SKM-1 treated with dmso at 0.1 percent for 144 hours (cell line): ENCODE data around the gene NOVA1.
A peak's percentile ranks its signal among the peaks of the same experiment; 100 is the strongest.
"Not testable (repeated sequence)": the region's sequence is repeated elsewhere in the genome, so short reads cannot be mapped to it uniquely, and the experiment has no call there.

Experiments used
- DNase-seq: peaks from one replicate; lab custom pipeline; 2025; ENCODE audit not compliant: unreplicated experiment; lab: John Stamatoyannopoulos, UW

NOVA1 gene, protein sequence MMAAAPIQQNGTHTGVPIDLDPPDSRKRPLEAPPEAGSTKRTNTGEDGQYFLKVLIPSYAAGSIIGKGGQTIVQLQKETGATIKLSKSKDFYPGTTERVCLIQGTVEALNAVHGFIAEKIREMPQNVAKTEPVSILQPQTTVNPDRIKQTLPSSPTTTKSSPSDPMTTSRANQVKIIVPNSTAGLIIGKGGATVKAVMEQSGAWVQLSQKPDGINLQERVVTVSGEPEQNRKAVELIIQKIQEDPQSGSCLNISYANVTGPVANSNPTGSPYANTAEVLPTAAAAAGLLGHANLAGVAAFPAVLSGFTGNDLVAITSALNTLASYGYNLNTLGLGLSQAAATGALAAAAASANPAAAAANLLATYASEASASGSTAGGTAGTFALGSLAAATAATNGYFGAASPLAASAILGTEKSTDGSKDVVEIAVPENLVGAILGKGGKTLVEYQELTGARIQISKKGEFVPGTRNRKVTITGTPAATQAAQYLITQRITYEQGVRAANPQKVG

DNA sequence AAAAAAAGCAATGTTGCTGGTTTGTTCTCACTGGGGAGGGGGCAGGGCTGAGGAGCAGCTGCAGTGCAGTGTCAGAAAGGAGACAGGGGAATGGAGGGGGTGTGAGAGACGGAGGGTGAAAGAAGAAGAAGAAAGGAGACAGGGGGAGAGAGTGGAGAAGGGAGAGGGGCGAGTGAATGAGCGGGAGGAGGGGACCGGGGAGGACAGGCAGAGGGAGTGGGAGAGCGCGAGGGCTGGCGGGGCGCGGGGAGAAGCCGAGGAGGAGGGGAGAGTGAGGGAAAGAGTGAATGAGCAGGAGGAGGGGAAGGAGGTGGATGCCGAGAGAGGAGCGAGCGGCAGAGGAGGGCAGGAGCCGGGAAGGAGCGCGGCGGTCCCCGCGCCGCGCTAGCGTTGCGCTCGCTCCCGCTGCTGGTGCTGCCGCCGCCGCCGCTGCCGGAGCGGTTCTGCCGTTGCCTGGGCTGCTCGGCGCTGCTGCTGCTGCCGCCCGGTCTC is at the start of gene NOVA1:
Gene NOVA1 (minus strand): TSS at position 445 of the 492 bp plus-strand sequence. CDS start 597 bp downstream, outside the sequence.
- no peak for DNase-seq

DNA sequence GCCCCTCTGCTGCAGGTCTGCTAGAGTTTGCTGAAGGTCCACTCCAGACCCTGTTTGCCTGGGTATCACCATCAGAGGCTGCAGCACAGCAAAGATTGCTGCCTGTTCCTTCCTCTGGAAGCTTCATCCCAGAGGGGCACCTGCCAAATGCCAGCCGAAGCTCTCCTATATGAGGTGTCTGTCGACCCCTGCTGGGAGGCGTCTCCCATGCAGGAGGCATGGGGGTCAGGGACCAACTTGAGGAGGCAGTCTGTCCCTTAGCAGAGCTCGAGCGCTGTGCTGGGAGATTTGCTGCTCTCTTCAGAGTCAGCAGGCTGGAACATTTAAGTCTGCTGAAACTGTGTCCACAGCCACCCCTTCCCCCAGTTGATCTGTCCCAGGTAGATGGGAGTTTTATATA is 47.2 kb upstream of the NOVA1 start:
- not testable (repeated sequence) for DNase-seq

DNA sequence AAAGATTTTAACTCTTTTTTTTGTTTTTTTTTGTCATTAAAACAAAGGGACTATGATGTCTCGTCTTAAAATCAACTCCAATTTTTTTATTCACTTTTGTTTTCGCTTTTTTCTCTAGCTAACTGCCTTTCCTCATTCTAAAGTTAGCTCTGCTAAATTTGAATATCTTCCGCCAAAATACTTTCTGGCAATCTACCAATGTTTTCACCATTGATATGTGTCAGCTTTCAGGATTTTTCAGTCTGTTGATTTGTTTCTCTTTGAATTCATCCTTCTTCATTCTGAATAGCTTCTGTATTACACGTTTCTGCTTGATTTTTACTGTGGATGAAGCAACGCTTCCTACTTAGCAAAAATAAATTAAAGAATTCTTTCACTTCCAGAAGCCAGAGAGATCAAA is 38.7 kb upstream of the NOVA1 start:
- no peak for DNase-seq

DNA sequence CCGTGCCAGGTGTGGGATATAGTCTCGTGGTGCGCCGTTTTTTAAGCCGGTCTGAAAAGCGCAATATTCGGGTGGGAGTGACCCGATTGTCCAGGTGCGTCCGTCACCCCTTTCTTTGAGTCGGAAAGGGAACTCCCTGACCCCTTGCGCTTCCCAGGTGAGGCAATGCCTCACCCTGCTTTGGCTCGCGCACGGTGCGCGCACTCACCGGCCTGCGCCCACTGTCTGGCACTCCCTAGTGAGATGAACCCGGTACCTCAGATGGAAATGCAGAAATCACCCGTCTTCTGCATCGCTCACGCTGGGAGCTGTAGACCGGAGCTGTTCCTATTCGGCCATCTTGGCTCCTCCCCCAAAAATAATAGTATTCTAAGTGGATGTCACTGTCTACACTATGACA is 37.1 kb upstream of the NOVA1 start:
- DNase-seq = not testable (repeated sequence)

DNA sequence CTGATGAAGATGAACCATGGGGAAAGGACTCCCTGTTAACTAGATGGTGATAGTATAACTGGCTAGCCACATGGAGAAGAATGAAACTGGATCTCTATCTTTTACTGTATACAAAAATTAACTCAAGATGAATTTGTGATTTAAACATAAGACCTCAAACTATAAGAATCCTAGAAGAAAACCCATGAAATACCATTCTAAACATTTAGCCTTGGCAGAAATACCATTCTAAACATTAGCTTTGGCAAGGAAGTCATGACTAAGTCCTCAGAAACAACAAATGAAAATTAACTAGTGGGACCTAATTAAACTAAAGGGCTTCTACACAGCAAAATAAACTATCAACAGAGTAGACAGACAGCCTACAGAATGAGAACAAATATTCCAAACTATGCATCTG is 28.4 kb upstream of the NOVA1 start:
- no peak for DNase-seq

DNA sequence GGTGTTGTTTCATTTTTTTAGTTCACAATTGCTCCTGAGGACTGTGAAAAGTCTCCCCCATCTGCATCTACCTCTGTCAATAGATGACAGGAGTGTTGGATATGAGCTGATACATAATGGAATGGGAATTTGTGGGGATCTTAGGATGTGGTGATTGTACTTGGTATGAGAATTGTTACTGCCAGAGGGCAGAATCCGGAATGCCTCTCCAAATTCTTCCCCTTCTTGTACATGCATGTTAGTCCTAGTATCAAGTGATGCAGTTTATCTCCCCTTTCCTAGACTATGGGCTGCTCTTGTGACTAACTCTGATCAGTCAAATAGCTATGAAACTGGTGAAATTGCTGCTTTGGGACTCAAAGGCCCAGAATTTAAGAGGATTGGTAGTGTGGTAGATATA is 24.8 kb upstream of the NOVA1 start:
- no peak for DNase-seq

DNA sequence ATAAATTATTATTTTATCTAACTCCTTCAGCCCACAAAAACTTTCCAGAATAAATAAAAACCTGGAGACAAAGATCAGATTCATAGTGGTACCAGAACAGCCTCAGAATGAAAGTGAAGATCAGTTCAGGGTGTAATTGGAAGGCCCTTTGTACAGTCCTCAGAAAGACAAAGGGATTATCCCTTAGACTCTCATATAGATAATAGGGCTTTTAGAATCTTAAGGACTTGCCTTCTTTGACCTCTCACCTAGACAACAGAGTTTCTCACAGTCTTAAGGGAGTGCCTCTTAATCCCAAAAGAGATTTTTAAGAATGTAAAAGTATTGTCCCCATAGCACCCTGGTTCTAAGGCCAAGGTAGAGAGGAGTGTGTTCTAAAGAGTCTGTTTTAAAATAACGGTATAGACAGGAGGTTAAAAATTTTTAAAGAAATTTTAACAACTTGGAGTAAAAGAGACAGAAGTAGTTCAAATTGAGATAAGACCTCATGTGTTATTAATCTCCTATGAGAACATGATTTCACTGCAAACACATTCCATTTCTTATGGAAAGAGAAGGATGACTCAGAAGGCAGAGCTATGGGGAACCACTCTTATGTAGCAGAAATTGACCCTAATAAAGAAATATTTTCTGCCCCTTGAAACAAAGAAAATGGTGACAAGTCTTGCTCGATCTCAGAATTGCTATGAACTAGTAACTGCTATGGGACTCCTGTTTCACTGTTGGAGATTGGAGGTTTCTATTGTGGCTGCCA is 24.2 kb upstream of the NOVA1 start:
- no peak for DNase-seq

DNA sequence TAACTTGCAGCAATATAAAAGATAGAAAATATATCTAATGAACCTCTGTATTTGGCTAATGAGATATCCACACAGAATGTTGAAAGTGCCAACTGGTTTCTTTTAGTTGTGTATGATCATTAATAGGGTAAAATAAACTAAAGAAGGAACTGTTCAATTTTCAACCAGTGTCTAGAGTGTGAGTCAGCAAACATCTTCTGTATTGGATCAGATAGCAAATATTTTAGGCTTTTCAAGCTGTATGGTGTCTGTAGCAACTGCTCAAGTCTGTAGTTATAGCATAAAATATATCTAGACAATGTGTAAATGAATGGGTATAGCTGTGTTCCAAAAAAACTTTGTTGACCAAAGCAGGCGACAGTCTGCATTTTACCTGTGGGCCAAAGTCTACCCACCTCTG is 23.5 kb upstream of the NOVA1 start:
- no peak for DNase-seq

DNA sequence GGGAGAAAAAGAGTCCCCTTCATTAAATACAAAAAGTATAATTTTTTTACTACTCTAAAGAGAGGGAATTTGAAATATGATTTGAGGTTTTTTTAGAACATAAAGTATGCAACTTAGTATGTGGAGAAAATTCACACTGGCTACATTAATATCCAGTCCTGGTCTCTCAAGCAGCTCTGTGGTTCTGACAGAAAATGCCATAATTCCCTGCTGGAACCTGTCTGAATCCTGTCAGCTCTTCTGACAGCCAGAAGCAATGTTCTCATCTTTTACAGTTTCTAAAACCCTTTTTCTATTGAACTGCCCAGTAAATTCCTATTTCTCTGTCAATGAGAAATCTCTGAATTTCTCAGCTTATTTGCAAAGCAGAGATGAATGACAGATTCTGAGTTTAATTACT is 13.4 kb upstream of the NOVA1 start:
- DNase-seq = no peak

DNA sequence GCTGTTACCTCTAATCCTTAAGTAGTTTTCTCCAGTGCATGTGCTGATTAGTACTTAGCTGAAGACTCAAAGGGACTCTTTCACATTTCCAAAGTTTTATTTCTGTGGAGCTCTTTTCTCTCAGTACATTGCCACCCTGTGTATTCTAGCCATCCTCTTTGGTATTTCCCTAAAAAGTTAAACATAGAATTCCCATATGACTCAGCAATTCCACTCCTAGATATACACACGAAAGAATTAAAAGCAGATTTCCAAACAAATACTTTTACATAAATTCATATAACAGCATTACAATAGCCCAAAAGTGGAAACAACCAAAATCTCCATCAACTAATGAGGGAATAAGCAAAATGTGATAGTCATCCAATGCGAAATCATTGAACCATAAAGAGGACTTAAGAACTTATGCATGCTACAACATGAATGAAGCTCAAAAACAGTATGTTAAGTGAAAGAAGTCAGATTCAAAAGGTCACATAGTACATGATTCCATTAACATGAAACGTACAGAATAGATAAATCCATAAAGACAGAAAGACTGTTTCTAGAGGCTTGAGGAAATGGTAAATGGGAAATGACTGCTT is 9.0 kb upstream of the NOVA1 start:
- no peak for DNase-seq

DNA sequence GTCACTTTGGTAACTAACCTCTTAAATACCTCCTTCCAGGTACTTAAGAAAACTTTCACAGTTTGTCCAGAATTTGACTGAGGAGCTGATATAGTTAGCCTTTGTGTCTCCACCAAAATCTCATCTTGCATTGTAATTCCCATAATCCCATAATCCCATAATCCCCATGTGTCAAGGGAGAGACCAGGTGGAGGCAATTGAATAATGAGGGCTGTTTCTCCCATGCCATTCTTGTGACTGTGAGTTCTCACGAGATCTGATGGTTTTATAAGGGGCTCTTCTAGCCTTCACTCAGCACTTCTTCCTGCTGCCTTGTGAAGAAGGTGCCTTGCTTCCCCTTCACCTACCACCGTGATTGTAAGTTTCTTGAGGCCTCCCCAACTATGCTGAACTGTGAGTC is 7.8 kb upstream of the NOVA1 start:
- no peak for DNase-seq

DNA sequence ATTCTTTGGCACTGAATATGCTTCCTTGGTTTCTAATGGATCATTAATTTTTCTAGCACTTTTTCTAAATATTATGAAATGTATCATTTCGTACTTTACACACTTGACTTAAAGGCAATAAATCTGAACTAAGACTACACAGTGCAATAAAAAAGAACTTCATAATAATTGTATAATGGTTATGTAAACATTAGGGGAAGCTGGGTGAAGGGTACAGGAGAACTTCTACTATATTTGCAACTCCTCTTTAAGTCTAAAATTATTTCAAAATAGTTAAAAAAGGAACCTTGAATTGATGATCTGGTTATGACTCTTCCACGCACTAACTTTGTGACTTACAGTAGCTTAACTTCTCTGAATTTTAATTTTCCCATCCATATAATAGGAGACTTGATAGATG is 5.1 kb upstream of the NOVA1 start:
- no peak for DNase-seq

DNA sequence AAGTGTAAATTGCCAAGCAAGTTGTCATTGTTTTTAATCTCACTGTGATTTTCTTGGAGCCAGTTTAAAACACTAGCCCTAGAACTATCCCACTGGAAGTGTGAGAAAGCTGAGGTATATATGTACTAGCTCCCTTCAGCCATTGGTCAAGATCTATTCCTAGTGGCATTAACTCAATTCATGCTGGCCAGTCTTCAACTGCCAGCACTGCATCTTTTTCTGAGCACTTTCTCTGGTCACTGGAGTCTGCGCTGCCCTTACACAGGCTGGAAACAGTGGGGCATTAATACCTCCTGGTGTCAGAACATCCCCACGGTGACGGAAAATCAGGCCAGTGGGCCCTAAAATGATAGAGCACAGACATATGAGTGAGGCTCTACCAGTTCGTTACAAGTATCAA is 4.0 kb upstream of the NOVA1 start:
- DNase-seq = no peak

DNA sequence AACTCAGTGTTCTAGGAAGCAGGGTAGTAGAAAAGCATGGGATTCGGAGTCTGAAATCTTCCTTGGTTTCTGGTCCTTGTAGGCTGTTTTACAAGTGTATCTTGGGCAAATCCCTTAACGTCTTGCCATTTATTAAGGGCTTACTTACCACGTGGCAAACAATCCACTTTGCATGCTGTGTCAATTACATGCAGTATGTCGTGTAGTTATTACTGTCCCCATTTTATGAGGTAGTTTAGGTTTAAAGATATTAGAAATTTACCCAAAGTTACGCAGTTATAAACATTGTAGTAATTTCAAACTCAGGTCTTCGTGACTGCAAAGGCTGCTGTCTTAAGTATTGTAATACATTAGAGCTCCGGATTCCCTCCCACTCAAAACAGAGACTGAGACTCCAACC is 1.5 kb upstream of the NOVA1 start:
- no peak for DNase-seq

DNA sequence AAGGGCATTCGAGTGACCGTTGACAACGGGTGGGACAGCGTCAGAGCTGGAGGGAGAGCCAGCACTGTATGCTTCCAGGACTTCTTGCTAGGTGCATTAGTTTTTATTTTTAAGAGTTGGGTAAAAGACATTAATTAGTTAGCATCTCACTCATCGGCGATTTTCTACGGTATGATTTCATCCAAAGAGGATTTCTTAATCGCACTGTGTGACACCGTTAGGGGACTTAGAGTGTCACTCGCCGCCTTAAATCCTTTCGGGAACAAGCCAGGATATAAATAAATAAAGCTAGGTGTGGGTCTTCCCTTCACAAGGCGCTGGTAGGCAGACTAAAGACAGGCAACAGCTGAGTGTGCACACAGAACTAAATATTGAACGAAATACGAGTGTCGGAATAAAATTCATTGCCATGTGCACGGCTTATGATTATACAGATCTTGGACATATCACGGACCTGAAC is 869 bp upstream of the NOVA1 start:
- DNase-seq = no peak

DNA sequence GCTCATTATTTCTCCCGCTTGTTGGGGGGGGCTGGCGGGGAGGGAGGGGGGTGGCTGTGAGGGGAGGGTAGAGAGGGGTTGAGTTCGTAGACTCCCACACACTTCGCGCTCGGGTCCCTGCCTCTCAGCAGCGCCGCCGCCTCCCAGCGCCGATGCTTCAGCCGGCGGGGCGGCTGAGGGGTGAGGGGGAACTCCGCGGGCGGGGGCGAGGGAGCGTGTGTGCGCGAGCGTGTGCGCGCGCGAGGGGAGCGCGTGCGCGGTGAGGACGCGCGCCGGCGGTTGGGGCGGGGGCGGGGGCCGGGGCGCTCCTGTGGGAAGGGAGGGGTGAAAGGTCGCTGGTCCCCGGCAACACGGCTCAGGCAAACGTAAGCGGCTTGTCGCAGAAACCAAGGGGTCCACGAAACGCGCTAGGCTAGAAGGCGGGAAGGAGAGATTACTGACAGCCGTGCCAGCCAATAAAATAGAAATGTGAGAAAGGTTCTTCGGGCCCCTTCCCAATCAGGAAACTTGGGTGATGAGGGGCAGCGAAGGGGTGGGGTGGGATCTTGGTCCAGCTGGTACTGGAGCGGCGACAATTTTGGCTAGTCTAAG is 343 bp upstream of the NOVA1 start:
- DNase-seq = peak; percentile 39

DNA sequence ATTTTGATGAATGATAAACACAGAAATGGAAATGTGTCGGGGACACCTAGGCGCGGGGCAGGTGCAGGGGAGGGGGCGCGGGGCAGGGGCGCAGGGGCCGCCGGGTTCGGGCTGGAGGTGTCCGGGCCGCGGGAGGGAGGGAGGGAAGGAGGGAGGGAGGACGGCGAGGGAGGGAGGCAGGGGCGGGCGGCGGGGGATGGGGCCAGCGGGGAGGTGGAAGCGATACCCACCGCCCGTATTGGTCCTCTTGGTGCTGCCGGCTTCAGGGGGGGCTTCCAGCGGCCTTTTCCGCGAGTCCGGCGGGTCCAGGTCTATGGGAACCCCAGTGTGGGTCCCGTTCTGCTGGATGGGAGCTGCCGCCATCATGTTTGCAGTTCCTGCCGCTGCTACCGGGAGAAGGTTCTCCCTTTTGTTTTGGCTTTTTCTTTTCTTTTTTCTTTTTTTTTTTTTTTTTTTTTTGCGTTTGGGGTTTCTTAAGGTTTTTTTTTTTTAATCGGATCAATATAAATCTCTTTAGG is 703 bp downstream of the NOVA1 start:
- no peak for DNase-seq

DNA sequence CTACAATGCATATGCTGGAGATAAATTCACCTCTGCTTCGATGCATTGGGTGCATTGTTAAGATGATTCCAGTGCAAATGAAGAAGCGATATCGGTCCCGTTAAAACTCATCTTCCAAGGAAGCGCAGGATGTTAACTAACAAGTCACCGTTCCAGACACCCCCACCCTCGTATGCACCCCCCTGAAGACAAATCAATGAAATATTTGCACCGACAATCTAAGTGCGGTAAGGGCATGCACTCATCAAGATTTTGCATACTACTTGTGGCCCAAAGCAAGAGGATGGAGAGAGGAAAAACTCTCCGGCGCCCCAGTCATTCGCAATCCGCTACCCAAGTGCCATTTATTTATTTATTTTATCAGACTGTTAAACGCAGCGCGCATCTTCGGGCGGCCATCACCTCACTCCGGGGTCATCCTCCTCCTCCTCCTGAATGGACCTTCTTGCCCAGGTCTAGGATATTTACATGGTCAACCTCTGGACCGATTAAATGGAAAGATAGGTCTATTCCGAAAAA is 1.2 kb downstream of the NOVA1 start:
- DNase-seq = no peak

DNA sequence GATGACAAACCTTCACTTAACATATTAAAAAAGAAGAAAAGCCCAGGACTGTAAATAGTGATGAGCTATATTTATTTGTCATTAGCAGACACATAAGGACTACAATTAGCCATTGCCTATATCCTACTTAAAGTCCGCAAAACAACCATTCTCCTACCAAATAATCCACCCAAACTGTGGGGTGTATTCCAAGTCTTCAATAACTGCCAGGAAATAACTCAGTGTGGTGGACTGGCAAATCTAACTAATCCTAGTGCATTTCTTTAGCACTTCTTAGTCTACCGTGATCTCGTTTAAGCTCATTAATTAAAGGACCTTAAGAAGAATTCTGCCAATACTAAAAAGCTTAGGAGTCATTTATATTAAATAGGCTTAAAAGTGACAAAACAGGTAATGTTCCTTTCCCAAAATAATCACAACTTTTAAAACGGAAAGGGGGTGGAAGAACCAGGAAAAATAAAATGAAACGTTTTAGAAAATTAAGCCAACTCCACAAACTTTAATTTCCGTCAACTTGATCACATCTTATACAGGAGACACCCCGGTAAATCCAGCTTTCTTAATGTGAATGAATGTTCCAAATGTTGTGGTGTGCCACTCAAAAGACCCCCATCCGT is 1.8 kb downstream of the NOVA1 start:
- DNase-seq = no peak
